ENCODE data around the gene ASRGL1. TPM values are rescaled to one million over a fixed set of nuclear protein-coding genes. Genes with fewer than 3 reads are reported as not detected.

ASRGL1 gene
- total RNA-seq, 1 experiment from 2014 or later = 31.1 TPM

DNA sequence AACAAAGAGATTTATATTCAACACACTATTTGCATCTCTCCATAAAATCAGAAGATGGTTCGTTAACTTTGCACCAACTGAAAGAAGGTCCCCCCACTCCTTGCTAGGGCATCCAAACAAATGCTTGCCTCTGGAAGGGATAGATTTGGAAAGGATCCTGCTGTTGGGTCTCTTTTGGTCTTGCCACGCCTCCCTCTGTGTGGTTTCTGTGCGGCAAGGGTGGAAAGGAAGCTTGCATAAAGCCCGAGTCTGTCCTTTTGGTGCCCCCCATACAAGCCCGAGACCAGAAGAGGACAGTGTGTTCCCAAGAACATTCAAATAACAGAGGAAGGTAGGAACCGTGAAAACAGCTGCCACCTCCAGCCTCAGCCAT lies 96.6 kb downstream of the ASRGL1 start:
- H3K36me3 Mint-ChIP-seq (ENCODE audit: insufficient read depth in 1 of 3, low read depth in 3 of 3) = peaks cover 0 to 4% (median 0%) of the 10 kb centered on the region in 3 experiments; a peak in 1 of 7 replicates

More for the DNA sequence above, 96.6 kb downstream of the ASRGL1 start:
- Histone ChIP-seq H2BK120ac (ENCODE audit: low read depth, low read length, poor library complexity, severe bottlenecking) (no peak overlapping the region), H3K27ac (ENCODE audit: insufficient read length, low read depth, low read length) (no peak overlapping the region), H3T11ph (ENCODE audit: low read length) (no peak overlapping the region), H4K8ac (replicated peaks; ENCODE audit: insufficient read length, low read depth, low read length) (no peak overlapping the region), H2BK15ac (ENCODE audit: low read depth, low read length) (no peak overlapping the region), H2BK5ac (ENCODE audit: insufficient read length, low read length) (no peak overlapping the region), H3K27me3 (ENCODE audit: insufficient read depth, low read length) (no peaks in the 10 kb centered on the region), H4K20me1 (ENCODE audit: control insufficient read depth, insufficient read depth, insufficient read length) (no peaks in the 10 kb centered on the region), H2AFZ (ENCODE audit: low read length) (no peak overlapping the region), H3K14ac (ENCODE audit: insufficient read depth, low read length) (no peak overlapping the region), H3K23me2 (ENCODE audit: insufficient read length, low read depth, low read length, poor library complexity, severe bottlenecking) (no peaks in the 10 kb centered on the region), H4K91ac (ENCODE audit: insufficient read length, low read depth, low read length) (no peak overlapping the region), H3K56ac (ENCODE audit: insufficient read length, low read depth, low read length) (no peak overlapping the region), H3K9ac (ENCODE audit: extremely low read depth, insufficient read length, low read length) (no peak overlapping the region), H3K4me2 (ENCODE audit: insufficient read depth, insufficient read length, low read length) (no peak overlapping the region), H2AK5ac (ENCODE audit: insufficient read length, low read length) (no peak overlapping the region), H3K18ac (ENCODE audit: insufficient read length, low read depth, low read length) (no peak overlapping the region), H2BK20ac (ENCODE audit: low read depth, low read length, poor library complexity, severe bottlenecking) (no peak overlapping the region), H3K9me3 (ENCODE audit: control insufficient read depth, low read depth, low read length) (no peaks in the 10 kb centered on the region), H4K5ac (ENCODE audit: insufficient read length, low read depth, low read length) (no peak overlapping the region), H3K79me1 (ENCODE audit: insufficient read depth, low read depth, low read length, poor library complexity, severe bottlenecking) (no peaks in the 10 kb centered on the region), H3K23ac (ENCODE audit: insufficient read length, low read depth, low read length) (no peak overlapping the region), H3K4ac (ENCODE audit: low read depth, low read length) (no peak overlapping the region), H3K4me1 (ENCODE audit: insufficient read depth, low read length) (no peaks in the 10 kb centered on the region), H2BK12ac (ENCODE audit: insufficient read length, low read depth, low read length) (no peak overlapping the region), H3K79me2 (ENCODE audit: insufficient read depth, low read length) (no peaks in the 10 kb centered on the region)
- TF ChIP-seq, protein P1, sequence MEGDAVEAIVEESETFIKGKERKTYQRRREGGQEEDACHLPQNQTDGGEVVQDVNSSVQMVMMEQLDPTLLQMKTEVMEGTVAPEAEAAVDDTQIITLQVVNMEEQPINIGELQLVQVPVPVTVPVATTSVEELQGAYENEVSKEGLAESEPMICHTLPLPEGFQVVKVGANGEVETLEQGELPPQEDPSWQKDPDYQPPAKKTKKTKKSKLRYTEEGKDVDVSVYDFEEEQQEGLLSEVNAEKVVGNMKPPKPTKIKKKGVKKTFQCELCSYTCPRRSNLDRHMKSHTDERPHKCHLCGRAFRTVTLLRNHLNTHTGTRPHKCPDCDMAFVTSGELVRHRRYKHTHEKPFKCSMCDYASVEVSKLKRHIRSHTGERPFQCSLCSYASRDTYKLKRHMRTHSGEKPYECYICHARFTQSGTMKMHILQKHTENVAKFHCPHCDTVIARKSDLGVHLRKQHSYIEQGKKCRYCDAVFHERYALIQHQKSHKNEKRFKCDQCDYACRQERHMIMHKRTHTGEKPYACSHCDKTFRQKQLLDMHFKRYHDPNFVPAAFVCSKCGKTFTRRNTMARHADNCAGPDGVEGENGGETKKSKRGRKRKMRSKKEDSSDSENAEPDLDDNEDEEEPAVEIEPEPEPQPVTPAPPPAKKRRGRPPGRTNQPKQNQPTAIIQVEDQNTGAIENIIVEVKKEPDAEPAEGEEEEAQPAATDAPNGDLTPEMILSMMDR (conservative IDR thresholded peaks at IDR 0.05) = no peak
- WGBS (ENCODE audit: extremely low coverage, insufficient read length, low lambda C conversion rate) = no CpG with 5 or more reads among the region's 6 CpGs
- Mint-ChIP-seq H3K4me3 (no peak overlapping the region), H3K27ac (no peak overlapping the region), H3K27me3 (ENCODE audit: low read depth) (peaks cover 16% of the 10 kb centered on the region), H3K9me3 (peaks cover 2 to 4% of the 10 kb centered on the region in 2 experiments; a peak in 4 of 5 replicates), H3K4me1 (peaks cover 13% of the 10 kb centered on the region in 2 experiments; a peak in 2 of 4 replicates)
- DNase-seq = no peak
